ENCODE measurements around the gene C12orf56. TPM values are rescaled to one million over a fixed set of nuclear protein-coding genes. Genes with fewer than 3 reads are reported as not detected.

C12orf56 gene
- total RNA-seq, 5 donors from 2014 or later (not counting 1 experiment from before 2014, with no cell fraction given) = 0.07 to 0.33 (median 0.24) TPM; not detected in 1

GRCh38 chr12:64407342-64408223 lies 17.0 kb upstream of the C12orf56 start:
- no peak overlapping the region for H3K27ac ChIP-seq (ENCODE audit: low read length)
- no peak overlapping the region for H3K4me3 ChIP-seq (ENCODE audit: control insufficient read depth in 1 of 2, extremely low read depth in 1 of 2, low read length in 1 of 2)
- peaks cover 3 to 22% of the 10 kb centered on the region in 2 experiments for H3K4me1 ChIP-seq (ENCODE audit: control insufficient read depth in 1 of 2, extremely low read depth in 1 of 2, insufficient read depth in 2 of 2, low read length in 2 of 2)
- Mint-ChIP-seq H3K4me1 (peaks cover 26 to 33% (median 32%) of the 10 kb centered on the region in 3 donors), H3K27me3 (no peaks in the 10 kb centered on the region), H3K4me3 (no peak overlapping the region), H3K36me3 (peaks cover 15% of the 10 kb centered on the region), H3K9me3 (no peaks in the 10 kb centered on the region), H3K27ac (no peak overlapping the region)
- H3K36me3 ChIP-seq (ENCODE audit: control insufficient read depth in 2 of 2, extremely low read depth in 1 of 2, insufficient read depth in 1 of 2, low read length in 1 of 2) = peaks cover 6 to 19% of the 10 kb centered on the region in 2 donors
- no peaks in the 10 kb centered on the region for H3K27me3 ChIP-seq (replicated peaks in 1 of 2; ENCODE audit: control insufficient read depth in 2 of 2, extremely low read depth in 1 of 2, insufficient read depth in 2 of 2, low read length in 1 of 2)
- 80% methylated on average over 1 of the region's 9 CpGs for WGBS (ENCODE audit: insufficient coverage)
- POLR2A ChIA-PET = interaction anchor here in 1 of 2 donors (0.5 to 0.6 kb wide), 2 partner anchors 51 to 53 kb away, joined by 3 to 4 read pairs; no protein-coding TSS in a partner anchor
- no peaks in the 10 kb centered on the region for H3K9me3 ChIP-seq
- CTCF ChIA-PET = interaction anchor here in 1 of 2 donors (0.6 kb wide), 1 partner anchor 42 kb away, joined by 3 read pairs; no protein-coding TSS in a partner anchor
- ATAC-seq (replicated peaks in 1 of 4) = no peak
- no peak for DNase-seq

GRCh38 chr12:64404470-64405256 lies 14.1 kb upstream of the C12orf56 start:
- Histone ChIP-seq H3K27me3 (replicated peaks in 1 of 2; ENCODE audit: control insufficient read depth in 2 of 2, extremely low read depth in 1 of 2, insufficient read depth in 2 of 2, low read length in 1 of 2) (no peaks in the 10 kb centered on the region), H3K27ac (ENCODE audit: low read length) (peak overlapping the region; percentile 74), H3K4me3 (ENCODE audit: control insufficient read depth in 1 of 2, extremely low read depth in 1 of 2, low read length in 1 of 2) (peak overlapping the region; percentile 82 to 99), H3K9me3 (no peaks in the 10 kb centered on the region), H3K4me1 (ENCODE audit: control insufficient read depth in 1 of 2, extremely low read depth in 1 of 2, insufficient read depth in 2 of 2, low read length in 2 of 2) (peaks cover 3 to 22% of the 10 kb centered on the region in 2 experiments), H3K36me3 (ENCODE audit: control insufficient read depth in 2 of 2, extremely low read depth in 1 of 2, insufficient read depth in 1 of 2, low read length in 1 of 2) (peaks cover 0 to 6% of the 10 kb centered on the region in 2 donors)
- ChIA-PET POLR2A (no interaction called here), CTCF (interaction anchor here in 1 of 2 donors (0.9 kb wide), 1 partner anchor 14 kb away, joined by 4 read pairs; the partner anchor contains the start of gene C12orf56)
- Mint-ChIP-seq H3K4me3 (peak overlapping the region; percentile 91 to 97 (median 97)), H3K27me3 (no peaks in the 10 kb centered on the region), H3K36me3 (no peaks in the 10 kb centered on the region), H3K9me3 (no peaks in the 10 kb centered on the region), H3K27ac (peak overlapping the region; percentile 94), H3K4me1 (peaks cover 33 to 39% (median 33%) of the 10 kb centered on the region in 3 donors)
- ATAC-seq (replicated peaks in 1 of 4) = peak; percentile 1 to 25 (median 16)
- under 1% methylated on average over 70 of the region's 78 CpGs for WGBS (ENCODE audit: insufficient coverage)
- DNase-seq = peak in 20 of 35 experiments; percentile 4 to 56 (median 16)

DNA sequence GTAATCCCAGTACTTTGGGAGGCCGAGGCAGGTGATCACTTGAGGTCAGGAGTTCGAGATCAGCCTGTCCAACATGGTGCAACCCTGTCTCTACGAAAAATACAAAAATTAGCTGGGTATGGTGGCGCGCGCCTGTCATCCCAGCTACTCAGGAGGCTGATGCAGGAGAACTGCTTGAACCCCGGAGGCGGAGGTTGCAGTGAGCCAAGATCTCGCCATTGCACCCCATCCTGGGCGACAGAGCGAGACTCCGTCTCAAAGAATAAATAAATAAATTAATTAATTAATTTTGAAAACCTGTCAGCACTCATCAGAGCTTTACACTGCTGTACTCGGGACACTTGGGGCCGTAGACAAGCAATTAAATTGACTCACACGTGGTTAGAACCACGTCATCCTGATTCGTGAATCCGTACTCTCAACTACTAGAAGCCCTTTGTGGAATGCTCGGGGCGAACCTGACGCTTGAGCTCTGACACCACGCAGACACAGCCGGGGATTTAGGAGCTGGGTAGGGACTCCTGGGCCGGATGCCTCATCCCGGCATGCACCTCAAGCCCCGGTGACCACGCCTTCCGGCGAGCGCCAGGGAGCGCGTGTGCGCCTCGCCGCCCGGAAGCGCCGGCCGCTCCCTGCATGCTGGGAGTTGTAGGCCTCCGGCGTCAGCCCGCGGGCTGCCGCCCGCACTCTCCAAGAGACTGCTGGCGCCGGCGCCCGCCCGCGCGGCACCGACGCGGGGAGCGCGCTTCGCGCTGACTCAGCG lies 13.3 kb upstream of the C12orf56 start, which contains the start of gene XPOT:
Gene XPOT (plus strand): TSS at position 686 of the 763 bp plus-strand sequence. CDS start 5,644 bp downstream, outside the sequence.
- Histone ChIP-seq H3K4me3 (ENCODE audit: control insufficient read depth in 1 of 2, extremely low read depth in 1 of 2, low read length in 1 of 2) (peak within 1 kb of the TSS; percentile 82 to 99), H3K4me1 (ENCODE audit: control insufficient read depth in 1 of 2, extremely low read depth in 1 of 2, insufficient read depth in 2 of 2, low read length in 2 of 2) (peaks cover 3 to 22% of the 10 kb centered on the region in 2 experiments), H3K27ac (ENCODE audit: low read length) (peak within 1 kb of the TSS; percentile 88), H3K36me3 (ENCODE audit: control insufficient read depth in 2 of 2, extremely low read depth in 1 of 2, insufficient read depth in 1 of 2, low read length in 1 of 2) (peaks cover 0 to 6% of the 10 kb centered on the region in 2 donors), H3K27me3 (replicated peaks in 1 of 2; ENCODE audit: control insufficient read depth in 2 of 2, extremely low read depth in 1 of 2, insufficient read depth in 2 of 2, low read length in 1 of 2) (no peaks in the 10 kb centered on the region), H3K9me3 (no peaks in the 10 kb centered on the region)
- peak; percentile 94 to 98 (median 96) for ATAC-seq (replicated peaks in 1 of 4)
- Mint-ChIP-seq H3K9me3 (no peaks in the 10 kb centered on the region), H3K4me3 (peak within 1 kb of the TSS; percentile 91 to 97 (median 97)), H3K27ac (peak within 1 kb of the TSS; percentile 95 to 98), H3K4me1 (peaks cover 33 to 39% (median 38%) of the 10 kb centered on the region in 3 donors), H3K36me3 (no peaks in the 10 kb centered on the region), H3K27me3 (no peaks in the 10 kb centered on the region)
- DNase-seq = peak; percentile 81 to 97 (median 92)
- WGBS (ENCODE audit: insufficient coverage) = 7% methylated on average over 52 of the region's 60 CpGs
- CTCF ChIA-PET = interaction anchor here in 1 of 2 donors (0.9 kb wide), 1 partner anchor 13 kb away, joined by 4 read pairs; the partner anchor contains the start of gene C12orf56
- POLR2A ChIA-PET = interaction anchor here in 1 of 2 donors (0.6 kb wide), 1 partner anchor 9 kb away, joined by 3 read pairs; no protein-coding TSS in a partner anchor

GRCh38 chr12:64402181-64402580 lies 11.6 kb upstream of the C12orf56 start:
- peak overlapping the region in 1 of 3 donors; percentile 97 for H3K4me3 Mint-ChIP-seq
- H3K27me3 ChIP-seq (replicated peaks in 1 of 2; ENCODE audit: control insufficient read depth in 2 of 2, extremely low read depth in 1 of 2, insufficient read depth in 2 of 2, low read length in 1 of 2) = no peaks in the 10 kb centered on the region
- peaks cover 3 to 20% of the 10 kb centered on the region in 2 experiments for H3K4me1 ChIP-seq (ENCODE audit: control insufficient read depth in 1 of 2, extremely low read depth in 1 of 2, insufficient read depth in 2 of 2, low read length in 2 of 2)
- ATAC-seq (replicated peaks in 1 of 4) (no peak), DNase-seq (no peak)
- H3K9me3 ChIP-seq = no peaks in the 10 kb centered on the region
- no peaks in the 10 kb centered on the region for H3K27me3 Mint-ChIP-seq
- no peak overlapping the region for H3K4me3 ChIP-seq (ENCODE audit: control insufficient read depth in 1 of 2, extremely low read depth in 1 of 2, low read length in 1 of 2)
- no peak overlapping the region for H3K27ac ChIP-seq (ENCODE audit: low read length)
- ChIA-PET CTCF (interaction anchor here in 1 of 2 donors (1.1 kb wide), 1 partner anchor 13 kb away, joined by 5 read pairs; no protein-coding TSS in a partner anchor), POLR2A (no interaction called here)
- H3K4me1 Mint-ChIP-seq = peaks cover 22 to 34% (median 30%) of the 10 kb centered on the region in 3 donors
- H3K9me3 Mint-ChIP-seq = no peaks in the 10 kb centered on the region
- H3K36me3 ChIP-seq (ENCODE audit: control insufficient read depth in 2 of 2, extremely low read depth in 1 of 2, insufficient read depth in 1 of 2, low read length in 1 of 2) = peaks cover 0 to 6% of the 10 kb centered on the region in 2 donors
- no peak overlapping the region for H3K27ac Mint-ChIP-seq
- H3K36me3 Mint-ChIP-seq = no peaks in the 10 kb centered on the region
- WGBS (ENCODE audit: insufficient coverage) = 92% methylated on average over 3 of the region's 5 CpGs

DNA sequence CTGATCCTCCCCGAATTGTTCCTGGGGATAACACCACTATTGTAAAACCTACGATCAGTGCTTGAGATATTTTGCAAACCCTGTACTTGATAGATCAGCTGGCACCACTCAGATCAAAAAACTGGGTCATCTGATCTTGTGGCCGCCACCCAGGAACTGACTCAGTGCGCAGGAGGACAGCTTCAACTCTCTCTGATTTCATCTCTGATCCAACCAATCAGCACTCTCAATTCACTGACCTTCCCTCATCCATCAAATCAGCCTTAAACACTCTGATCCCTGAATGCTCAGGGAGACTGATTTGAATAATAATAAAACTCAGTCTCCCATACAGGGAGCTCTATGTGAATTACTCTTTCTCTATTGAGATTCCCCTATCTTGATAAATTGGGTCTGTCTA lies 9.5 kb upstream of the C12orf56 start:
- Mint-ChIP-seq H3K4me1 (peaks cover 6 to 19% (median 14%) of the 10 kb centered on the region in 3 donors), H3K27ac (peak overlapping the region; percentile 81 to 82), H3K27me3 (no peaks in the 10 kb centered on the region), H3K9me3 (no peaks in the 10 kb centered on the region), H3K4me3 (peak overlapping the region in 1 of 3 donors; percentile 46), H3K36me3 (no peaks in the 10 kb centered on the region)
- Histone ChIP-seq H3K9me3 (no peaks in the 10 kb centered on the region), H3K36me3 (ENCODE audit: control insufficient read depth in 2 of 2, extremely low read depth in 1 of 2, insufficient read depth in 1 of 2, low read length in 1 of 2) (no peaks in the 10 kb centered on the region), H3K27ac (ENCODE audit: low read length) (peak overlapping the region; percentile 40), H3K4me1 (ENCODE audit: control insufficient read depth in 1 of 2, extremely low read depth in 1 of 2, insufficient read depth in 2 of 2, low read length in 2 of 2) (peaks cover under 1 to 9% of the 10 kb centered on the region in 2 experiments), H3K4me3 (ENCODE audit: control insufficient read depth in 1 of 2, extremely low read depth in 1 of 2, low read length in 1 of 2) (no peak overlapping the region), H3K27me3 (replicated peaks in 1 of 2; ENCODE audit: control insufficient read depth in 2 of 2, extremely low read depth in 1 of 2, insufficient read depth in 2 of 2, low read length in 1 of 2) (no peaks in the 10 kb centered on the region)
- DNase-seq (peak in 6 of 35 experiments; percentile 8 to 47 (median 12)), ATAC-seq (replicated peaks in 1 of 4) (no peak)
- CTCF ChIA-PET = no interaction called here
- 43% methylated on average over 4 of the region's 4 CpGs for WGBS (ENCODE audit: insufficient coverage)
- POLR2A ChIA-PET = no interaction called here
